H1 (cell line): ENCODE results near the gene IL17RE. TPM values are rescaled to one million over a fixed set of nuclear protein-coding genes. Genes with fewer than 3 reads are reported as not detected.

Experiments used
- CTCF ChIA-PET: fragments of 300-600 bp; sonication (Branson Sonifier 250); formaldehyde crosslinking; loops from one replicate; lab custom pipeline; 2021; ENCODE audit not compliant: partially characterized antibody; lab: Charles Lee
- POLR2A ChIA-PET: fragments of 300-600 bp; sonication (Branson Sonifier 250); formaldehyde crosslinking; loops from one replicate; lab custom pipeline; 2021; ENCODE audit warnings: inconsistent platforms; ENCODE audit not compliant: partially characterized antibody; lab: Charles Lee
- DNase-seq, 2 experiments: peaks; one replicate each; pipeline versions ENCODE4 v3.0.0 to v3.0.0-alpha.2; 2010 to 2022; ENCODE audit warnings: low spot score in 2 of 2, low read depth in 1 of 2, mixed read lengths in 1 of 2
- FAIRE-seq: peaks from 2 replicates; lab custom pipeline; 2011; peaks lifted over from hg19 to GRCh38; lab: Jason Lieb, UNC
- H2AFZ ChIP-seq: 2 replicates; pipeline ENCODE4 v1.8.1; 2012; ENCODE audit warnings: low read length, inconsistent platforms
- H2AK5ac ChIP-seq: 2 replicates; pipeline ENCODE4 v1.6.1; 2013; ENCODE audit warnings: low read depth, low read length
- H2BK120ac ChIP-seq: replicated peaks from 2 replicates; pipeline ENCODE3; 2013; ENCODE audit warnings: low read depth, low read length, inconsistent platforms
- H2BK12ac ChIP-seq: 2 replicates; pipeline ENCODE4 v1.6.1; 2013; ENCODE audit warnings: low read depth, low read length
- H2BK15ac ChIP-seq: 2 replicates; pipeline ENCODE4 v1.6.1; 2013; ENCODE audit warnings: low read length
- H2BK20ac ChIP-seq: 2 replicates; pipeline ENCODE4 v1.6.1; 2013; ENCODE audit warnings: low read length
- H2BK5ac ChIP-seq: 2 replicates; pipeline ENCODE4 v1.6.1; 2013; ENCODE audit warnings: low read depth, low read length
- H3K14ac ChIP-seq: 2 replicates; pipeline ENCODE4 v1.6.1; 2013; ENCODE audit warnings: inconsistent platforms; ENCODE audit not compliant: insufficient read length
- H3K18ac ChIP-seq: 2 replicates; pipeline ENCODE4 v1.6.1; 2013; ENCODE audit warnings: low read length; ENCODE audit errors: extremely low read depth
- H3K23ac ChIP-seq: 2 replicates; pipeline ENCODE4 v1.6.1; 2013; ENCODE audit warnings: inconsistent platforms; ENCODE audit not compliant: insufficient read length
- H3K23me2 ChIP-seq: 2 replicates; pipeline ENCODE4 v1.6.1; 2013; ENCODE audit warnings: low read depth, low read length
- H3K27ac ChIP-seq: 2 replicates; pipeline ENCODE4 v1.6.1; 2011; ENCODE audit warnings: low read depth, low read length, inconsistent platforms
- H3K27me3 ChIP-seq, 4 experiments: replicated peaks in 1 of 4; 1 replicate in 1 of 4; 2 replicates in 3 of 4; pipeline versions ENCODE4 v1.6.1 to v1.8.1; 2011 to 2013; ENCODE audit warnings: low read length in 3 of 4, mild to moderate bottlenecking in 3 of 4, inconsistent platforms in 2 of 4, mixed read lengths in 2 of 4, moderate library complexity in 1 of 4; ENCODE audit not compliant: control insufficient read depth in 3 of 4, insufficient read depth in 3 of 4; ENCODE audit errors: extremely low read depth in 1 of 4
- H3K36me3 ChIP-seq, 4 experiments: 2 replicates each; pipeline versions ENCODE4 v1.6.1 to v1.8.1; 2011 to 2013; ENCODE audit warnings: mild to moderate bottlenecking in 4 of 4, low read length in 3 of 4, moderate library complexity in 2 of 4, control low read depth in 1 of 4, inconsistent platforms in 1 of 4; ENCODE audit not compliant: insufficient read depth in 4 of 4, control insufficient read depth in 2 of 4
- H3K4ac ChIP-seq: replicated peaks from 2 replicates; pipeline ENCODE3; 2013; ENCODE audit warnings: low read length, low read depth, mixed read lengths, inconsistent platforms; ENCODE audit not compliant: insufficient read length
- H3K4me1 ChIP-seq, 4 experiments: replicated peaks in 1 of 4; 1 replicate in 1 of 4; 2 replicates in 3 of 4; pipeline versions ENCODE4 v1.6.1 to v1.8.1; 2011 to 2013; ENCODE audit warnings: low read length in 3 of 4, inconsistent platforms in 2 of 4, mixed read lengths in 1 of 4; ENCODE audit not compliant: insufficient read depth in 4 of 4, control insufficient read depth in 3 of 4
- H3K4me2 ChIP-seq, 2 experiments: 2 replicates each; pipeline versions ENCODE4 v1.6.1 to v1.8.1; 2011 to 2013; ENCODE audit warnings: low read depth in 2 of 2, low read length in 2 of 2, control low read depth in 1 of 2, inconsistent platforms in 1 of 2, mild to moderate bottlenecking in 1 of 2; ENCODE audit not compliant: insufficient read depth in 1 of 2
- H3K4me3 ChIP-seq, 4 experiments: fragments of 200-600, 300-600 bp in 1 of 4; sonication (generic), shearing (Covaris generic), sonication (Bioruptor Twin) in 1 of 4; 2 replicates each; pipeline versions ENCODE4 v1.5.1 to v1.8.1; 2011 to 2016; ENCODE audit warnings: low read length in 4 of 4, low read depth in 3 of 4, control low read depth in 2 of 4, inconsistent platforms in 2 of 4, mild to moderate bottlenecking in 2 of 4, mixed read lengths in 1 of 4, moderate library complexity in 1 of 4; ENCODE audit not compliant: insufficient read depth in 2 of 4; ENCODE audit errors: extremely low read depth in 1 of 4
- H3K56ac ChIP-seq: replicated peaks from 2 replicates; pipeline ENCODE3; 2013; ENCODE audit warnings: low read depth, mild to moderate bottlenecking, mixed read lengths, low read length, inconsistent platforms; ENCODE audit not compliant: insufficient read length
- H3K79me1 ChIP-seq: 2 replicates; pipeline ENCODE4 v1.6.1; 2013; ENCODE audit warnings: low read depth, low read length, control low read depth
- H3K79me2 ChIP-seq, 2 experiments: 2 replicates each; pipeline versions ENCODE4 v1.6.1 to v1.8.1; 2012 to 2013; ENCODE audit warnings: low read length in 2 of 2, mild to moderate bottlenecking in 2 of 2, inconsistent platforms in 1 of 2; ENCODE audit not compliant: insufficient read depth in 2 of 2, control insufficient read depth in 1 of 2
- H3K9ac ChIP-seq, 4 experiments: replicated peaks in 1 of 4; 1 replicate in 1 of 4; 2 replicates in 3 of 4; pipeline versions ENCODE4 v1.6.1 to v1.8.1; 2011 to 2013; ENCODE audit warnings: low read depth in 3 of 4, low read length in 3 of 4, control low read depth in 2 of 4, mild to moderate bottlenecking in 2 of 4, moderate library complexity in 2 of 4, inconsistent platforms in 1 of 4; ENCODE audit errors: extremely low read depth in 1 of 4
- H3K9me3 ChIP-seq, 2 experiments: 2 replicates each; pipeline versions ENCODE4 v1.6.1 to v1.8.1; 2012 to 2013; ENCODE audit warnings: mild to moderate bottlenecking in 2 of 2, moderate library complexity in 2 of 2, control low read depth in 1 of 2, inconsistent platforms in 1 of 2, low read depth in 1 of 2, low read length in 1 of 2, mixed read lengths in 1 of 2; ENCODE audit not compliant: insufficient read depth in 2 of 2
- H4K20me1 ChIP-seq, 2 experiments: replicated peaks in 1 of 2; 2 replicates each; pipeline versions ENCODE3 to v1.8.1; 2011 to 2013; ENCODE audit warnings: inconsistent platforms in 2 of 2, low read length in 2 of 2, mild to moderate bottlenecking in 1 of 2; ENCODE audit not compliant: insufficient read depth in 2 of 2, control insufficient read depth in 1 of 2
- H4K5ac ChIP-seq: 2 replicates; pipeline ENCODE4 v1.6.1; 2013; ENCODE audit warnings: low read length, low read depth, mixed read lengths, inconsistent platforms; ENCODE audit not compliant: insufficient read length
- H4K8ac ChIP-seq: 2 replicates; pipeline ENCODE4 v1.8.0; 2013; ENCODE audit warnings: mild to moderate bottlenecking, moderate library complexity, low read length, inconsistent platforms; ENCODE audit not compliant: insufficient read depth; ENCODE audit errors: extremely low read depth
- H4K91ac ChIP-seq: replicated peaks from 2 replicates; pipeline ENCODE3; 2013; ENCODE audit warnings: low read length, mixed read lengths, inconsistent platforms; ENCODE audit not compliant: insufficient read length
- KDM1A ChIP-seq: fragments of 200-600, 300-600 bp; sonication (generic); IDR thresholded peaks from 2 replicates; pipeline ENCODE4 v1.7.1; 2016; ENCODE audit warnings: mild to moderate bottlenecking, low read length, borderline replicate concordance
- RNF2 ChIP-seq: fragments of 200-900, 300-1000 bp; sonication (generic); IDR thresholded peaks from 2 replicates; pipeline ENCODE4 v1.7.1; 2016; ENCODE audit warnings: borderline replicate concordance, low read depth, mild to moderate bottlenecking, antibody characterized with exemption, low read length; ENCODE audit not compliant: poor library complexity, severe bottlenecking; ENCODE audit errors: missing control alignments
- WGBS, 2 experiments: shearing (Covaris generic) in 1 of 2; methylation state at CpG; one replicate each; pipeline versions ENCODE4 v1.1.6 to v1.1.7; 2013 to 2015; ENCODE audit warnings: low lambda C conversion rate in 2 of 2, mixed read lengths in 2 of 2, inconsistent platforms in 1 of 2, low coverage in 1 of 2, missing lambda C conversion rate in 1 of 2; ENCODE audit not compliant: insufficient replicate concordance in 2 of 2, insufficient coverage in 1 of 2, insufficient read length in 1 of 2; ENCODE audit errors: extremely low coverage in 1 of 2, missing lambda C conversion rate in 1 of 2; 5-methylcytosine and 5-hydroxymethylcytosine counted together
- polyA plus RNA-seq, 7 experiments: library from polyadenylated mRNA; depleted of rRNA in 3 of 7; stranded (reverse) in 5 of 7; unstranded in 2 of 7; fragments of >200 nt in 5 of 7; fragments of 200-250 nt in 2 of 7; gene quantifications; 1 replicate in 5 of 7; 2 replicates in 1 of 7; 4 replicates in 1 of 7; pipeline versions ENCODE4 v1.2.1 to v1.2.3, GENCODE V29; 2011 to 2013; ENCODE audit warnings: missing spikeins in 2 of 7, mixed read lengths in 2 of 7
- total RNA-seq: library from RNA; stranded (reverse); fragmentation: NEBNext Ultra II Directional; extraction: Animal tissue kit (Norgen Biotek cat#: 25700); gene quantifications from 2 replicates; pipeline ENCODE4 v1.2.1, GENCODE V29; 2021

Gene IL17RE
- total and polyA plus RNA-seq, 2 of the 8 experiments (the other 6 are each of a cell fraction or from before 2014, with no cell fraction given) = 3.4 to 4.9 TPM

DNA sequence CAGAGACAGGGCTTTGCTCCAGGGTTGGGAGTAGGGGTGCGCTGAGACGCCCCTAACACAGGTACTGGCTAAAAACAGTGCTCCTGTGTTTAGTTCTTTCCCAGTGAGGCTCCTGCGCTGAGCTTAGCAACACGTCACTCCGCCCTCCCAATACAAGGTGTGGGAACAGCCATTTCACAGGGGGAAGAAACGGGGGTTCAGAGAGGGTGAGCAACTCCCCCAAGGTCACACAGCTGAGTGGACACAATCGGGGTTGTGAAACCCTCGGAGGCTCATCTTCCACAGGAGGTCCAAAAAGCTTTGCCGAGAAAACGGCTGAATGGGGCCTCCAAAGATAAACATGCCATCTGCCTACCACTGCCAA is 48.9 kb downstream of the IL17RE start:
- Histone ChIP-seq H4K5ac (no peak overlapping the region), H3K79me1 (no peaks in the 10 kb centered on the region), H2AK5ac (no peak overlapping the region), H2BK5ac (no peak overlapping the region; the same call in 1 of the 2 replicates), H2BK15ac (no peak overlapping the region), H3K4me2 (peak overlapping the region; percentile 69 to 86), H3K23me2 (peaks cover 15% of the 10 kb centered on the region; the same call in 1 of the 2 replicates), H3K23ac (no peak overlapping the region), H3K56ac (peak overlapping the region; percentile 17), H3K4me3 (peak overlapping the region; percentile 69 to 91 (median 80)), H3K79me2 (no peaks in the 10 kb centered on the region; a peak in 1 of 4 replicates), H4K8ac (no peak overlapping the region), H3K18ac (no peak overlapping the region; the same call in 1 of the 2 replicates), H3K36me3 (peaks cover 0 to 3% (median under 1%) of the 10 kb centered on the region in 4 experiments; a peak in 4 of 8 replicates), H3K4me1 (peaks cover 11 to 27% (median 20%) of the 10 kb centered on the region in 4 experiments), H3K27ac (no peak overlapping the region), H2AFZ (no peak overlapping the region), H2BK20ac (no peak overlapping the region), H3K9ac (peak overlapping the region in 2 of 4 experiments; percentile 54 to 58; a peak in 4 of 7 replicates), H2BK120ac (no peak overlapping the region), H3K9me3 (no peaks in the 10 kb centered on the region), H3K27me3 (peaks cover 0 to 11% (median under 1%) of the 10 kb centered on the region in 4 experiments; a peak in 3 of 7 replicates), H3K4ac (no peak overlapping the region), H3K14ac (no peak overlapping the region), H2BK12ac (no peak overlapping the region; the same call in 1 of the 2 replicates), H4K91ac (no peak overlapping the region), H4K20me1 (peaks cover 0 to 2% of the 10 kb centered on the region in 2 experiments)
- WGBS, 2 experiments = 38% methylated on average over 8 of the region's 10 CpGs; no CpG with 5 or more reads in 1 of the 2 experiments
- DNase-seq (no peak), FAIRE-seq (no peak)
- ChIA-PET POLR2A (interaction anchor here (0.8 to 2.3 kb wide), 15 partner anchors 8 to 117 kb away, joined by 3 to 8 read pairs (median 4); partner anchors contain the start of genes CRELD1 and EMC3), CTCF (interaction anchor here (0.9 to 5.6 kb wide), 7 partner anchors 13 to 125 kb away, joined by 3 to 41 read pairs (median 5); partner anchors contain the start of gene CRELD1)
- peak; percentile 69; the same call in 1 of the 2 replicates for TF ChIP-seq KDM1A
- TF ChIP-seq RNF2 = no peak
